OCI-LY3 (cell line): ENCODE measurements around the gene IVNS1ABP.

Experiments
- EZH2phosphoT487 ChIP-seq: fragments of 200-600 bp; shearing (Covaris generic); IDR thresholded peaks from 2 replicates; pipeline ENCODE4 v1.6.1; 2018; ENCODE audit warnings: antibody characterized with exemption, mixed run types, low read depth
- TF ChIP-seq, protein P1 (sequence below): fragments of 200-600, 300-600 bp; sonication (generic); IDR thresholded peaks from 2 replicates; pipeline ENCODE4 v1.5.1; 2014; ENCODE audit warnings: antibody characterized with exemption, low read length, low read depth

DNA sequence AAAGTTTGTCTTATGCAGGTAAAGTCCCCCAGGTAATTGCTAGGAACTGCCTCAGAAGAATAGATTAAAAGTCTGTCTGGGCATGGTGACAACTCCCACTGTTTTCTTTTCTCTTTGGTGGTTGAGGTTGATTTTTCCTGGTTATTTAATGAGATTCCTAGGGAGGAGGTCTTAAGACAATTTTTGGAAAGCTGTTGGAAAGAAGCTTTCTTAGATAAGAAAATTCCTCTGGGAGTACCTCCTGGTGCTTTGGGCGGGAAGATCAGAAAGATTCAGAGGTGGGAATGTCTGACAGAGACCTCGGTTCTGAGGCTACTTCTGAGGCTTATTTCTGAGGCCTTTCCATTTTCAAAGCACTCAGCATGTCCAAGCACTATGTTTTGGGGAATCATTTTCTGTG lies 25.0 kb upstream of the IVNS1ABP start:
- TF ChIP-seq, protein P1, sequence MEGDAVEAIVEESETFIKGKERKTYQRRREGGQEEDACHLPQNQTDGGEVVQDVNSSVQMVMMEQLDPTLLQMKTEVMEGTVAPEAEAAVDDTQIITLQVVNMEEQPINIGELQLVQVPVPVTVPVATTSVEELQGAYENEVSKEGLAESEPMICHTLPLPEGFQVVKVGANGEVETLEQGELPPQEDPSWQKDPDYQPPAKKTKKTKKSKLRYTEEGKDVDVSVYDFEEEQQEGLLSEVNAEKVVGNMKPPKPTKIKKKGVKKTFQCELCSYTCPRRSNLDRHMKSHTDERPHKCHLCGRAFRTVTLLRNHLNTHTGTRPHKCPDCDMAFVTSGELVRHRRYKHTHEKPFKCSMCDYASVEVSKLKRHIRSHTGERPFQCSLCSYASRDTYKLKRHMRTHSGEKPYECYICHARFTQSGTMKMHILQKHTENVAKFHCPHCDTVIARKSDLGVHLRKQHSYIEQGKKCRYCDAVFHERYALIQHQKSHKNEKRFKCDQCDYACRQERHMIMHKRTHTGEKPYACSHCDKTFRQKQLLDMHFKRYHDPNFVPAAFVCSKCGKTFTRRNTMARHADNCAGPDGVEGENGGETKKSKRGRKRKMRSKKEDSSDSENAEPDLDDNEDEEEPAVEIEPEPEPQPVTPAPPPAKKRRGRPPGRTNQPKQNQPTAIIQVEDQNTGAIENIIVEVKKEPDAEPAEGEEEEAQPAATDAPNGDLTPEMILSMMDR, result no peak
- no peak for TF ChIP-seq EZH2phosphoT487
